ENCODE measurements around the gene SV2C.

Gene SV2C

DNA sequence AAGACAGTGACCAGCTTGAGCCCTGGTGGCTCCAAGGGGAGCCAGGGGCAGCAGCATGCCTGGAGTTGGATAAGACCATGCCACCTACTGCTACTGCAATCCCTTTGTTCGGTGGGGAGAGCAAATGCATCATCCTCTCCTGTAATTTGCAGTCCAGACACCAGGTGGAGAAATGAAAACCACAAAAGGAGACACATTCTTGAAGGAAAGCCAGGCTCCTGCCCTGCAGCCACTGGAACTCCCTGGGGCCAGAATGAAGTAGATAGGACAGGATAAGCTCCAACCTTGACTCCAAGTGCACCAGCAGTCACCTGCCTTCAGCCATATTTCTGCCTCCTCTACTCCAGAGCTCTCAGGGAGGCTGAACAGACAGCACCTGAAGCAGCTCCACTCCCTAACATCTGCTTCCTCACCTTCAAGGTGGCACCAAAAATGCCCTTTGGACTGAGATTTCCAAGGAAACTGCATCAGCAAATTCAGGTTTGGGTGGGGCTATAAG, 254.8 kb downstream of the SV2C start:
- no peaks in the 10 kb centered on the region for H3K4me1 ChIP-seq (ENCODE audit: control insufficient read depth, insufficient read depth, low read length)
- CTCF ChIA-PET, result interaction anchor here (0.7 to 1.4 kb wide), 9 partner anchors 9 to 268 kb away, joined by 3 to 7 read pairs (median 4); no protein-coding TSS in a partner anchor
- H3K9me3 ChIP-seq (ENCODE audit: control insufficient read depth, insufficient read depth, low read depth, low read length), result no peaks in the 10 kb centered on the region
- no peaks in the 10 kb centered on the region for H3K36me3 ChIP-seq (ENCODE audit: control insufficient read depth in 2 of 2, insufficient read depth in 1 of 2, low read length in 2 of 2)
- TF ChIP-seq, protein P1, sequence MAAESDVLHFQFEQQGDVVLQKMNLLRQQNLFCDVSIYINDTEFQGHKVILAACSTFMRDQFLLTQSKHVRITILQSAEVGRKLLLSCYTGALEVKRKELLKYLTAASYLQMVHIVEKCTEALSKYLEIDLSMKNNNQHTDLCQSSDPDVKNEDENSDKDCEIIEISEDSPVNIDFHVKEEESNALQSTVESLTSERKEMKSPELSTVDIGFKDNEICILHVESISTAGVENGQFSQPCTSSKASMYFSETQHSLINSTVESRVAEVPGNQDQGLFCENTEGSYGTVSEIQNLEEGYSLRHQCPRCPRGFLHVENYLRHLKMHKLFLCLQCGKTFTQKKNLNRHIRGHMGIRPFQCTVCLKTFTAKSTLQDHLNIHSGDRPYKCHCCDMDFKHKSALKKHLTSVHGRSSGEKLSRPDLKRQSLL (tag by site-specific recombination; IDR thresholded peaks at IDR 0.05), result no peak
- TF ChIP-seq, protein P2, sequence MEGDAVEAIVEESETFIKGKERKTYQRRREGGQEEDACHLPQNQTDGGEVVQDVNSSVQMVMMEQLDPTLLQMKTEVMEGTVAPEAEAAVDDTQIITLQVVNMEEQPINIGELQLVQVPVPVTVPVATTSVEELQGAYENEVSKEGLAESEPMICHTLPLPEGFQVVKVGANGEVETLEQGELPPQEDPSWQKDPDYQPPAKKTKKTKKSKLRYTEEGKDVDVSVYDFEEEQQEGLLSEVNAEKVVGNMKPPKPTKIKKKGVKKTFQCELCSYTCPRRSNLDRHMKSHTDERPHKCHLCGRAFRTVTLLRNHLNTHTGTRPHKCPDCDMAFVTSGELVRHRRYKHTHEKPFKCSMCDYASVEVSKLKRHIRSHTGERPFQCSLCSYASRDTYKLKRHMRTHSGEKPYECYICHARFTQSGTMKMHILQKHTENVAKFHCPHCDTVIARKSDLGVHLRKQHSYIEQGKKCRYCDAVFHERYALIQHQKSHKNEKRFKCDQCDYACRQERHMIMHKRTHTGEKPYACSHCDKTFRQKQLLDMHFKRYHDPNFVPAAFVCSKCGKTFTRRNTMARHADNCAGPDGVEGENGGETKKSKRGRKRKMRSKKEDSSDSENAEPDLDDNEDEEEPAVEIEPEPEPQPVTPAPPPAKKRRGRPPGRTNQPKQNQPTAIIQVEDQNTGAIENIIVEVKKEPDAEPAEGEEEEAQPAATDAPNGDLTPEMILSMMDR (tag by site-specific recombination; IDR thresholded peaks at IDR 0.05), result peak; percentile 37; the same call in 1 of the 2 replicates
- TF ChIP-seq ZNF354C (tag by site-specific recombination; IDR thresholded peaks at IDR 0.05; ENCODE audit: borderline replicate concordance, low read depth), result no peak
- no peak for TF ChIP-seq ZNF423 (tag by site-specific recombination; IDR thresholded peaks at IDR 0.05)
- TF ChIP-seq OSR2 (tag by site-specific recombination; IDR thresholded peaks at IDR 0.05), result peak; percentile 33; the same call in 1 of the 2 replicates
- TF ChIP-seq ZNF654 (tag by site-specific recombination; IDR thresholded peaks at IDR 0.05; ENCODE audit: low read depth), result peak; percentile 17; the same call in 1 of the 2 replicates
- TF ChIP-seq ZNF530 (tag by site-specific recombination; IDR thresholded peaks at IDR 0.05; ENCODE audit: low read depth), result no peak
- TF ChIP-seq IKZF3 (tag by site-specific recombination; IDR thresholded peaks at IDR 0.05), result 0 out of 2 replicates have a peak, but pooled peaks have one; percentile 47
- TF ChIP-seq ZNF501 (tag by site-specific recombination; IDR thresholded peaks at IDR 0.05), result no peak
- peak; percentile 97 for TF ChIP-seq ZIC2 (tag by site-specific recombination; IDR thresholded peaks at IDR 0.05)
- no peak for TF ChIP-seq ZNF223 (tag by site-specific recombination; IDR thresholded peaks at IDR 0.05)
- no peak for TF ChIP-seq ZNF830 (tag by site-specific recombination; IDR thresholded peaks at IDR 0.05; ENCODE audit: low read depth)
- TF ChIP-seq, protein P3, sequence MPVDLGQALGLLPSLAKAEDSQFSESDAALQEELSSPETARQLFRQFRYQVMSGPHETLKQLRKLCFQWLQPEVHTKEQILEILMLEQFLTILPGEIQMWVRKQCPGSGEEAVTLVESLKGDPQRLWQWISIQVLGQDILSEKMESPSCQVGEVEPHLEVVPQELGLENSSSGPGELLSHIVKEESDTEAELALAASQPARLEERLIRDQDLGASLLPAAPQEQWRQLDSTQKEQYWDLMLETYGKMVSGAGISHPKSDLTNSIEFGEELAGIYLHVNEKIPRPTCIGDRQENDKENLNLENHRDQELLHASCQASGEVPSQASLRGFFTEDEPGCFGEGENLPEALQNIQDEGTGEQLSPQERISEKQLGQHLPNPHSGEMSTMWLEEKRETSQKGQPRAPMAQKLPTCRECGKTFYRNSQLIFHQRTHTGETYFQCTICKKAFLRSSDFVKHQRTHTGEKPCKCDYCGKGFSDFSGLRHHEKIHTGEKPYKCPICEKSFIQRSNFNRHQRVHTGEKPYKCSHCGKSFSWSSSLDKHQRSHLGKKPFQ (tag by site-specific recombination; IDR thresholded peaks at IDR 0.05), result no peak
- 0 out of 2 replicates have a peak, but pooled peaks have one; percentile 77 for TF ChIP-seq ZNF169 (tag by site-specific recombination; IDR thresholded peaks at IDR 0.05)
- no peak overlapping the region for H3K4me3 ChIP-seq (ENCODE audit: low read depth, low read length)
- no peak overlapping the region for H3K27ac ChIP-seq (ENCODE audit: extremely low read depth, low read depth, low read length)
- POLR2A ChIA-PET, result no interaction called here

DNA sequence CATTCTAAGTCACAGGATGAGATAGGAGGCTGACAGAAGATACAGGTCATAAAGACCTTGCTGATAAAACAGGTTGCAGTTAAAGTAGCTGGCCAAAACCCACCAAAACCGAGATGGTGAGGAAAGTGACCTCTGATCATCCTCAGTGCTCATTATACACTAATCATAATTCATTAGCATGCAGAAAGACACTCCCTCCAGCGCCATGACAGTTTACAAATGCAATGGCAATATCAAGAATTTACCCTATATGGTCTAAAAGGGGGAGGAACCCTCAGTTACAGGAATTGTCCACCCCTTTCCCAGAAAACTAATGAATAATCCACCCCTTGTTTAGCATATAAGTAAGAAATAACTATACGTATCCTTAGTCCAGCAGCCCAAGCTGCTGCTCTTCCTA, 256.7 kb downstream of the SV2C start:
- H3K36me3 ChIP-seq (ENCODE audit: control insufficient read depth in 2 of 2, insufficient read depth in 1 of 2, low read length in 2 of 2), result no peaks in the 10 kb centered on the region
- H3K9me3 ChIP-seq (ENCODE audit: control insufficient read depth, insufficient read depth, low read depth, low read length), result no peaks in the 10 kb centered on the region
- H3K4me1 ChIP-seq (ENCODE audit: control insufficient read depth, insufficient read depth, low read length), result no peaks in the 10 kb centered on the region
- POLR2A ChIA-PET, result no interaction called here
- CTCF ChIA-PET, result no interaction called here
- H3K27ac ChIP-seq (ENCODE audit: extremely low read depth, low read depth, low read length), result no peak overlapping the region
- H3K4me3 ChIP-seq (ENCODE audit: low read depth, low read length), result no peak overlapping the region
- TF ChIP-seq KLF8 (tag by site-specific recombination; IDR thresholded peaks at IDR 0.05) (no peak), IKZF3 (tag by site-specific recombination; IDR thresholded peaks at IDR 0.05) (no peak), ZNF560 (tag by site-specific recombination; IDR thresholded peaks at IDR 0.05; ENCODE audit: borderline replicate concordance) (no peak), ZBTB17 (tag by site-specific recombination; IDR thresholded peaks at IDR 0.05) (no peak), ZNF707 (tag by site-specific recombination; IDR thresholded peaks at IDR 0.05) (no peak), MZF1 (tag by site-specific recombination; IDR thresholded peaks at IDR 0.05; ENCODE audit: borderline replicate concordance) (no peak), ZNF335 (tag by site-specific recombination; conservative IDR thresholded peaks at IDR 0.05) (no peak), ZNF362 (tag by site-specific recombination; IDR thresholded peaks at IDR 0.05) (no peak)
- TF ChIP-seq, protein P4, sequence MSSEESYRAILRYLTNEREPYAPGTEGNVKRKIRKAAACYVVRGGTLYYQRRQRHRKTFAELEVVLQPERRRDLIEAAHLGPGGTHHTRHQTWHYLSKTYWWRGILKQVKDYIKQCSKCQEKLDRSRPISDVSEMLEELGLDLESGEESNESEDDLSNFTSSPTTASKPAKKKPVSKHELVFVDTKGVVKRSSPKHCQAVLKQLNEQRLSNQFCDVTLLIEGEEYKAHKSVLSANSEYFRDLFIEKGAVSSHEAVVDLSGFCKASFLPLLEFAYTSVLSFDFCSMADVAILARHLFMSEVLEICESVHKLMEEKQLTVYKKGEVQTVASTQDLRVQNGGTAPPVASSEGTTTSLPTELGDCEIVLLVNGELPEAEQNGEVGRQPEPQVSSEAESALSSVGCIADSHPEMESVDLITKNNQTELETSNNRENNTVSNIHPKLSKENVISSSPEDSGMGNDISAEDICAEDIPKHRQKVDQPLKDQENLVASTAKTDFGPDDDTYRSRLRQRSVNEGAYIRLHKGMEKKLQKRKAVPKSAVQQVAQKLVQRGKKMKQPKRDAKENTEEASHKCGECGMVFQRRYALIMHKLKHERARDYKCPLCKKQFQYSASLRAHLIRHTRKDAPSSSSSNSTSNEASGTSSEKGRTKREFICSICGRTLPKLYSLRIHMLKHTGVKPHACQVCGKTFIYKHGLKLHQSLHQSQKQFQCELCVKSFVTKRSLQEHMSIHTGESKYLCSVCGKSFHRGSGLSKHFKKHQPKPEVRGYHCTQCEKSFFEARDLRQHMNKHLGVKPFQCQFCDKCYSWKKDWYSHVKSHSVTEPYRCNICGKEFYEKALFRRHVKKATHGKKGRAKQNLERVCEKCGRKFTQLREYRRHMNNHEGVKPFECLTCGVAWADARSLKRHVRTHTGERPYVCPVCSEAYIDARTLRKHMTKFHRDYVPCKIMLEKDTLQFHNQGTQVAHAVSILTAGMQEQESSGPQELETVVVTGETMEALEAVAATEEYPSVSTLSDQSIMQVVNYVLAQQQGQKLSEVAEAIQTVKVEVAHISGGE (tag by site-specific recombination; conservative IDR thresholded peaks at IDR 0.05; ENCODE audit: low read depth), result no peak
- TF ChIP-seq, protein P5, sequence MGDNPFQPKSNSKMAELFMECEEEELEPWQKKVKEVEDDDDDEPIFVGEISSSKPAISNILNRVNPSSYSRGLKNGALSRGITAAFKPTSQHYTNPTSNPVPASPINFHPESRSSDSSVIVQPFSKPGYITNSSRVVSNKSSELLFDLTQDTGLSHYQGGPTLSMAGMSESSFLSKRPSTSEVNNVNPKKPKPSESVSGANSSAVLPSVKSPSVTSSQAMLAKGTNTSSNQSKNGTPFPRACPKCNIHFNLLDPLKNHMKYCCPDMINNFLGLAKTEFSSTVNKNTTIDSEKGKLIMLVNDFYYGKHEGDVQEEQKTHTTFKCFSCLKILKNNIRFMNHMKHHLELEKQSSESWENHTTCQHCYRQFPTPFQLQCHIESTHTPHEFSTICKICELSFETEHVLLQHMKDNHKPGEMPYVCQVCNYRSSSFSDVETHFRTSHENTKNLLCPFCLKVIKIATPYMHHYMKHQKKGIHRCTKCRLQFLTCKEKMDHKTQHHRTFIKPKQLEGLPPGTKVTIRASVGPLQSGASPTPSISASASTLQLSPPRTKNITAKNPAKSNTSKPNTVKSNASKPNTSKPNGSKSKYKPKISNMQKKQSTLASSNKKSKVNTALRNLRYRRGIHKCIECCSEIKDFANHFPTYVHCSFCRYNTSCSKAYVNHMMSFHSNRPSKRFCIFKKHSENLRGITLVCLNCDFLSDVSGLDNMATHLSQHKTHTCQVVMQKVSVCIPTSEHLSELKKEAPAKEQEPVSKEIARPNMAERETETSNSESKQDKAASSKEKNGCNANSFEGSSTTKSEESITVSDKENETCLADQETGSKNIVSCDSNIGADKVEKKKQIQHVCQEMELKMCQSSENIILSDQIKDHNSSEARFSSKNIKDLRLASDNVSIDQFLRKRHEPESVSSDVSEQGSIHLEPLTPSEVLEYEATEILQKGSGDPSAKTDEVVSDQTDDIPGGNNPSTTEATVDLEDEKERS (tag by site-specific recombination; IDR thresholded peaks at IDR 0.05), result no peak

Data from HEK293 (cell line).